ENCODE results near the gene SPRR2B. TPM values are rescaled to one million over a fixed set of nuclear protein-coding genes. Genes with fewer than 3 reads are reported as not detected.

SPRR2B gene
- total and polyA plus RNA-seq, 2 of the 13 experiments (the other 11 are each of a cell fraction or from before 2014, with no cell fraction given) = not detected

DNA sequence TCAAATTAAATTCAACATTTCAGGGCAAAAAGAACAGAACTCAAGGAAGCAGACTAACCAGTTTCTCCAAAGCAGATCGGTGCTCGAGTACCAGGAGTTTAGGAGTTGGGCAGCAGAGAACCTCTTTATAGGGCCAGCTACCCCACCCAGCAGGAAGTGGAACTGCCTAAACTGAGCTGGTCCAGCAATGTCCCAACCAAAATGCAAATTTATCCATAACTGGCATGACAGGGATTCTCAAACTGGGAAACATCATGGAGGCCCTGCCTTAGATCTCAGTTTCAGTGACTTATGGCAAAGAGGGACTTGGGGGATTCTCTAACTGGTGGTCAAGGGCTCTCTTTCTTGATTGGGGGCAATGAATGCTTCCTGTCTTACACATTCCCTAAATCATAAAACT lies at the start of gene SPRR2B (continued):
- no peak for TF ChIP-seq ZNF646 (CRISPR knock-in tag; IDR thresholded peaks at IDR 0.05)
- no peak for TF ChIP-seq EHMT2 (IDR thresholded peaks at IDR 0.05; ENCODE audit: borderline replicate concordance, low read depth, low read length)
- no peak for TF ChIP-seq ZSCAN9 (CRISPR knock-in tag; IDR thresholded peaks at IDR 0.05; ENCODE audit: borderline replicate concordance)
- TF ChIP-seq, protein P1, sequence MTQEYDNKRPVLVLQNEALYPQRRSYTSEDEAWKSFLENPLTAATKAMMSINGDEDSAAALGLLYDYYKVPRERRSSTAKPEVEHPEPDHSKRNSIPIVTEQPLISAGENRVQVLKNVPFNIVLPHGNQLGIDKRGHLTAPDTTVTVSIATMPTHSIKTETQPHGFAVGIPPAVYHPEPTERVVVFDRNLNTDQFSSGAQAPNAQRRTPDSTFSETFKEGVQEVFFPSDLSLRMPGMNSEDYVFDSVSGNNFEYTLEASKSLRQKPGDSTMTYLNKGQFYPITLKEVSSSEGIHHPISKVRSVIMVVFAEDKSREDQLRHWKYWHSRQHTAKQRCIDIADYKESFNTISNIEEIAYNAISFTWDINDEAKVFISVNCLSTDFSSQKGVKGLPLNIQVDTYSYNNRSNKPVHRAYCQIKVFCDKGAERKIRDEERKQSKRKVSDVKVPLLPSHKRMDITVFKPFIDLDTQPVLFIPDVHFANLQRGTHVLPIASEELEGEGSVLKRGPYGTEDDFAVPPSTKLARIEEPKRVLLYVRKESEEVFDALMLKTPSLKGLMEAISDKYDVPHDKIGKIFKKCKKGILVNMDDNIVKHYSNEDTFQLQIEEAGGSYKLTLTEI (CRISPR knock-in tag; conservative IDR thresholded peaks at IDR 0.05) = no peak
- TF ChIP-seq ZNF574 (CRISPR knock-in tag; IDR thresholded peaks at IDR 0.05) = no peak
- TF ChIP-seq SOX5 (CRISPR knock-in tag; IDR thresholded peaks at IDR 0.05; ENCODE audit: borderline replicate concordance) = no peak
- TF ChIP-seq MAF1 (CRISPR knock-in tag; IDR thresholded peaks at IDR 0.05; ENCODE audit: borderline replicate concordance) = no peak
- no peak for TF ChIP-seq ARID5B (CRISPR knock-in tag; IDR thresholded peaks at IDR 0.05)

All from HepG2 (cell line).